GM19468 (cell line): ENCODE data around the gene INTS7.

Experiments
- ATAC-seq: cut with Tn5 transposase; IDR thresholded peaks from one replicate; pipeline ENCODE4 v1.9.1; 2021; ENCODE audit warnings: mild to moderate bottlenecking, moderate library complexity, moderate number of reproducible peaks; ENCODE audit not compliant: unreplicated experiment; ENCODE audit errors: extremely low read depth

INTS7 gene

GRCh38 chr1:212035123-212035834, at the start of gene INTS7, which contains the start of gene DTL:
Gene INTS7 (minus strand): TSS chr1:212035557. CDS start chr1:212035437, 120 bp downstream.
Gene DTL (plus strand): TSS chr1:212035748. CDS start chr1:212035891, 143 bp downstream.
- ATAC-seq: peak; percentile 64

GRCh38 chr1:212082765-212083406, 47.5 kb upstream of the INTS7 start:
- ATAC-seq: no peak

GRCh38 chr1:212078826-212079225, 43.5 kb upstream of the INTS7 start:
- no peak for ATAC-seq

- no peak for ATAC-seq
These were observed 41.7 kb upstream of the INTS7 start for GRCh38 chr1:212077028-212077427.

- ATAC-seq: no peak
These were observed 39.5 kb upstream of the INTS7 start for GRCh38 chr1:212074856-212075255.

- ATAC-seq: no peak
These were observed 39.0 kb upstream of the INTS7 start for GRCh38 chr1:212074313-212074712.

GRCh38 chr1:212073490-212073889, 38.1 kb upstream of the INTS7 start:
- no peak for ATAC-seq

GRCh38 chr1:212072047-212072446, 36.7 kb upstream of the INTS7 start:
- no peak for ATAC-seq

- ATAC-seq: no peak
These were observed 35.5 kb upstream of the INTS7 start for GRCh38 chr1:212070720-212071302.

GRCh38 chr1:212067787-212068186, 32.4 kb upstream of the INTS7 start:
- ATAC-seq: no peak

- ATAC-seq: no peak
These were observed 27.6 kb upstream of the INTS7 start for GRCh38 chr1:212062832-212063438.

GRCh38 chr1:212060632-212061472, 25.5 kb upstream of the INTS7 start:
- no peak for ATAC-seq

- no peak for ATAC-seq
These were observed 20.0 kb upstream of the INTS7 start for GRCh38 chr1:212055333-212055732.

GRCh38 chr1:212053993-212054392, 18.6 kb upstream of the INTS7 start:
- no peak for ATAC-seq

GRCh38 chr1:212045981-212046380, 10.6 kb upstream of the INTS7 start:
- ATAC-seq: no peak

- ATAC-seq: no peak
These were observed 9.5 kb upstream of the INTS7 start for GRCh38 chr1:212044851-212045250.

GRCh38 chr1:212042436-212042835, 7.1 kb upstream of the INTS7 start:
- no peak for ATAC-seq

GRCh38 chr1:212040629-212041412, 5.5 kb upstream of the INTS7 start:
- ATAC-seq: no peak

GRCh38 chr1:212039622-212040021, 4.3 kb upstream of the INTS7 start:
- ATAC-seq: no peak
